Amniotic stem cell (primary cell): Measurements from ENCODE around the gene C11orf91.
"Not testable (repeated sequence)": the region's sequence is repeated elsewhere in the genome, so short reads cannot be mapped to it uniquely, and the experiment has no call there.

Experiments used
- DNase-seq: peaks from one replicate; lab custom pipeline; 2025; lab: John Stamatoyannopoulos, UW

The C11orf91 gene

GRCh38 chr11:33696411-33696810 is 4.2 kb downstream of the C11orf91 start:
- DNase-seq, result no peak

- no peak for DNase-seq
Observed at GRCh38 chr11:33695051-33695566, 5.5 kb downstream of the C11orf91 start.

- DNase-seq, result no peak
Observed at GRCh38 chr11:33694346-33695050, 6.1 kb downstream of the C11orf91 start.

GRCh38 chr11:33692541-33692940 is 8.1 kb downstream of the C11orf91 start:
- DNase-seq, result no peak

GRCh38 chr11:33692013-33692504 is 8.6 kb downstream of the C11orf91 start:
- DNase-seq, result peak; percentile 93

GRCh38 chr11:33691066-33691864 is 9.4 kb downstream of the C11orf91 start:
- no peak for DNase-seq

GRCh38 chr11:33690290-33691065 is 10.1 kb downstream of the C11orf91 start:
- DNase-seq, result peak; percentile 86

- DNase-seq, result no peak
Observed at GRCh38 chr11:33689501-33689900, 11.1 kb downstream of the C11orf91 start.

- DNase-seq, result no peak
Observed at GRCh38 chr11:33689085-33689484, 11.5 kb downstream of the C11orf91 start.

- DNase-seq, result peak; percentile 65
Observed at GRCh38 chr11:33687733-33688479, 12.7 kb downstream of the C11orf91 start.

GRCh38 chr11:33685082-33685481 is 15.5 kb downstream of the C11orf91 start:
- DNase-seq, result no peak

- DNase-seq, result no peak
Observed at GRCh38 chr11:33684003-33684706, 16.5 kb downstream of the C11orf91 start.

GRCh38 chr11:33682446-33682845 is 18.2 kb downstream of the C11orf91 start:
- DNase-seq, result no peak

- DNase-seq, result no peak
Observed at GRCh38 chr11:33682019-33682418, 18.6 kb downstream of the C11orf91 start.

- not testable (repeated sequence) for DNase-seq
Observed at GRCh38 chr11:33678616-33679015, 22.0 kb downstream of the C11orf91 start.

GRCh38 chr11:33674035-33674814 is 26.4 kb downstream of the C11orf91 start:
- no peak for DNase-seq

- DNase-seq, result no peak
Observed at GRCh38 chr11:33672273-33672672, 28.4 kb downstream of the C11orf91 start.

- DNase-seq, result peak; percentile 38
Observed at GRCh38 chr11:33670250-33671011, 30.2 kb downstream of the C11orf91 start.

GRCh38 chr11:33669598-33670249 is 30.9 kb downstream of the C11orf91 start:
- no peak for DNase-seq
